OCI-LY1 (cell line): Measurements from ENCODE around the gene SH3RF3.

Experiments
- H2AFZ ChIP-seq: fragments of 200-600 bp; sonication (generic), shearing (Covaris generic); 2 replicates; pipeline ENCODE4 v1.6.0; 2014; ENCODE audit warnings: antibody characterized with exemption, mild to moderate bottlenecking, low read length
- H3F3A ChIP-seq: fragments of 200-600 bp; sonication (generic), shearing (Covaris generic); 2 replicates; pipeline ENCODE4 v1.6.0; 2014; ENCODE audit warnings: mild to moderate bottlenecking, antibody characterized with exemption, low read length, moderate library complexity; ENCODE audit not compliant: insufficient read depth
- H3K27ac ChIP-seq: fragments of 200-600 bp; sonication (generic); 2 replicates; pipeline ENCODE4 v1.5.1; 2014; ENCODE audit warnings: low read length, mixed run types, mild to moderate bottlenecking, low read depth; ENCODE audit not compliant: poor library complexity, severe bottlenecking
- H3K27me3 ChIP-seq: fragments of 200-600 bp; sonication (generic); 2 replicates; pipeline ENCODE4 v1.6.0; 2014; ENCODE audit warnings: antibody characterized with exemption, mild to moderate bottlenecking, low read length, moderate library complexity; ENCODE audit not compliant: insufficient read depth
- H3K36me3 ChIP-seq: fragments of 200-600 bp; sonication (generic); 2 replicates; pipeline ENCODE4 v1.6.1; 2014; ENCODE audit warnings: mild to moderate bottlenecking, antibody characterized with exemption, low read length, moderate library complexity, mixed read lengths; ENCODE audit not compliant: insufficient read depth
- H3K4me1 ChIP-seq: fragments of 200-600 bp; sonication (generic); 2 replicates; pipeline ENCODE4 v1.5.1; 2014; ENCODE audit warnings: mild to moderate bottlenecking, low read length, moderate library complexity; ENCODE audit not compliant: insufficient read depth, severe bottlenecking
- H3K4me2 ChIP-seq: fragments of 200-600 bp; sonication (generic), shearing (Covaris generic); 2 replicates; pipeline ENCODE4 v1.6.1; 2014; ENCODE audit warnings: low read length
- H3K4me3 ChIP-seq: fragments of 200-600 bp; sonication (generic); 2 replicates; pipeline ENCODE4 v1.5.1; 2014; ENCODE audit warnings: low read length, low read depth, mild to moderate bottlenecking, mixed read lengths; ENCODE audit not compliant: poor library complexity, severe bottlenecking
- H3K79me2 ChIP-seq: fragments of 200-600 bp; shearing (Covaris generic); 2 replicates; pipeline ENCODE4 v1.6.1; 2016; ENCODE audit warnings: mixed run types, low read length, mixed read lengths; ENCODE audit not compliant: insufficient read depth
- H3K9ac ChIP-seq: fragments of 200-600 bp; sonication (generic), shearing (Covaris generic); 2 replicates; pipeline ENCODE4 v1.6.1; 2014; ENCODE audit warnings: mild to moderate bottlenecking, low read length, mixed read lengths
- H3K9me2 ChIP-seq: fragments of 200-600 bp; sonication (generic), shearing (Covaris generic); 2 replicates; pipeline ENCODE4 v1.6.1; 2014; ENCODE audit warnings: low read depth, mild to moderate bottlenecking, low read length, mixed read lengths
- H3K9me3 ChIP-seq: fragments of 200-600 bp; shearing (Covaris generic); 2 replicates; pipeline ENCODE4 v1.6.1; 2014; ENCODE audit warnings: low read length, mixed read lengths
- H4K20me1 ChIP-seq: fragments of 200-600 bp; sonication (generic), shearing (Covaris generic); 2 replicates; pipeline ENCODE4 v1.6.0; 2016; ENCODE audit warnings: mild to moderate bottlenecking, low read length; ENCODE audit not compliant: insufficient read depth
- EZH2 ChIP-seq: fragments of 200-600 bp; sonication (generic), shearing (Covaris generic); IDR thresholded peaks from 2 replicates; pipeline ENCODE4 v1.8.0; 2017; ENCODE audit warnings: borderline replicate concordance, mixed run types, mild to moderate bottlenecking, antibody characterized with exemption, low read length, moderate library complexity, mixed read lengths
- TF ChIP-seq, protein P1 (sequence below): fragments of 200-600 bp; sonication (generic), shearing (Covaris generic); IDR thresholded peaks from 2 replicates; pipeline ENCODE4 v1.5.1; 2017; ENCODE audit warnings: mild to moderate bottlenecking, antibody characterized with exemption, low read length, moderate library complexity, mixed read lengths

Gene SH3RF3

DNA sequence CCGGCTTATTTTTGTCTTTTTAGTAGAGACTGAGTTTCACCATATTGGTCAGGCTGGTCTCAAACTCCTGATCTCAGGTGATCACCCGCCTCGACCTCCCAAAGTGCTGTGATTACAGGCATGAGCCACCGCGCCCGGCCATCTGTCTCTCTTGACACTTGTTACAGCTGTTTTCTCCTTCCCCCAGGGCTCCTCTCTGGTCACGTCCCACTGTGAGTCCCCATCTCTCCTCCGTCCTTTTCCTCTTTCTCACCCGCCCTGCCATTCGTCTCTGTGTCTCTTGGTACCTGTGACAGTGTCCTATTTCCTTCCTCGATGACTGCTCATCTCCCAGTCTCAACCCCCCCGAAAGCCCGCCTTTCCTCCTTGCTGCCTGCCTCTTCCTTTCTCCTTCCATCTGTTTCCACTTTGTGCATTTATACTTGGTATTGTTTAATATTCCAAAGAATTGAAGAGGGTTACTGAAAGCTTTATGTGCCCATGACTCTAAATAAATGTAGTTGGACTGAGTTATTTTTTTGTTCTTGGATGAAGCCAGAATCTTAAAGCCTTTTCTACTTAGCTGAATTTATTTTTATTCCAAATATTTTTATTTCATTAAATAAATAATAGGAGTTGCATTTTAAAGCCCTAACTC, 241.5 kb downstream of the SH3RF3 start:
- TF ChIP-seq EZH2 = no peak
- TF ChIP-seq, protein P1, sequence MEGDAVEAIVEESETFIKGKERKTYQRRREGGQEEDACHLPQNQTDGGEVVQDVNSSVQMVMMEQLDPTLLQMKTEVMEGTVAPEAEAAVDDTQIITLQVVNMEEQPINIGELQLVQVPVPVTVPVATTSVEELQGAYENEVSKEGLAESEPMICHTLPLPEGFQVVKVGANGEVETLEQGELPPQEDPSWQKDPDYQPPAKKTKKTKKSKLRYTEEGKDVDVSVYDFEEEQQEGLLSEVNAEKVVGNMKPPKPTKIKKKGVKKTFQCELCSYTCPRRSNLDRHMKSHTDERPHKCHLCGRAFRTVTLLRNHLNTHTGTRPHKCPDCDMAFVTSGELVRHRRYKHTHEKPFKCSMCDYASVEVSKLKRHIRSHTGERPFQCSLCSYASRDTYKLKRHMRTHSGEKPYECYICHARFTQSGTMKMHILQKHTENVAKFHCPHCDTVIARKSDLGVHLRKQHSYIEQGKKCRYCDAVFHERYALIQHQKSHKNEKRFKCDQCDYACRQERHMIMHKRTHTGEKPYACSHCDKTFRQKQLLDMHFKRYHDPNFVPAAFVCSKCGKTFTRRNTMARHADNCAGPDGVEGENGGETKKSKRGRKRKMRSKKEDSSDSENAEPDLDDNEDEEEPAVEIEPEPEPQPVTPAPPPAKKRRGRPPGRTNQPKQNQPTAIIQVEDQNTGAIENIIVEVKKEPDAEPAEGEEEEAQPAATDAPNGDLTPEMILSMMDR = no peak
- no peaks in the 10 kb centered on the region for H3F3A ChIP-seq

GRCh38 chr2:109371481-109372170, 242.6 kb downstream of the SH3RF3 start:
- Histone ChIP-seq H3K9me2 (no peaks in the 10 kb centered on the region), H3K9ac (no peak overlapping the region), H2AFZ (no peak overlapping the region), H3K9me3 (no peaks in the 10 kb centered on the region), H4K20me1 (no peaks in the 10 kb centered on the region), H3K27ac (no peak overlapping the region), H3F3A (no peaks in the 10 kb centered on the region), H3K36me3 (no peaks in the 10 kb centered on the region), H3K4me1 (no peaks in the 10 kb centered on the region), H3K4me3 (no peak overlapping the region), H3K27me3 (no peaks in the 10 kb centered on the region; the same call in 1 of the 2 replicates), H3K79me2 (no peaks in the 10 kb centered on the region), H3K4me2 (no peak overlapping the region)
- TF ChIP-seq, protein P1 = no peak
- TF ChIP-seq EZH2 = no peak

More for the DNA sequence above, 241.5 kb downstream of the SH3RF3 start:
- Histone ChIP-seq H3K9me3 (no peaks in the 10 kb centered on the region), H3K4me1 (no peaks in the 10 kb centered on the region), H2AFZ (no peak overlapping the region), H3K9me2 (no peaks in the 10 kb centered on the region), H3K9ac (no peak overlapping the region), H3K4me2 (no peak overlapping the region), H3K36me3 (no peaks in the 10 kb centered on the region), H3K4me3 (no peak overlapping the region), H3K27me3 (no peaks in the 10 kb centered on the region; the same call in 1 of the 2 replicates), H3K79me2 (no peaks in the 10 kb centered on the region), H4K20me1 (no peaks in the 10 kb centered on the region), H3K27ac (no peak overlapping the region)

DNA sequence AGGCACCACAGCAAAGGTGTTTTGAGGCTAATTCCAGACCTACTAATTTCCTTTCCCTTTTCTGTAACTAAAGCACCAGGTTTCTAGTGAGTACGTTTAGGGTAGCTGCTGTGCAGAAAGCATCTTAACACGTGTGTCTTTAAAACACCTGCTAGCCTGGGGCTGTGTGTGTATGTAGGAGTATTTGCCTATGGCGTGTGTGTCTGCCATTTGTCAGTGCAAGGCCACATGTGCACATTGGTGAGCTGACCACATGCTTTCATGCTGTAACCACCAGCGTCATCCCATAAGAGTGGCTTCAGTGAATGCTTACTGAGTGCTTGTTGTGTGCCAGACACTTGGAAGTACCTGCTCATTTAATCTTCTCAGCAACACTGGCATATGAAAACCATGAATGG, 243.2 kb downstream of the SH3RF3 start:
- no peaks in the 10 kb centered on the region; the same call in 1 of the 2 replicates for H3K27me3 ChIP-seq
- H3K4me2 ChIP-seq = no peak overlapping the region
- no peak overlapping the region for H3K4me3 ChIP-seq
- H3K79me2 ChIP-seq = no peaks in the 10 kb centered on the region
- H3F3A ChIP-seq = no peaks in the 10 kb centered on the region
- no peak overlapping the region for H2AFZ ChIP-seq
- H3K4me1 ChIP-seq = no peaks in the 10 kb centered on the region
- no peak for TF ChIP-seq EZH2
- TF ChIP-seq, protein P1 = no peak
- no peaks in the 10 kb centered on the region for H3K9me2 ChIP-seq
- H4K20me1 ChIP-seq = no peaks in the 10 kb centered on the region
- H3K27ac ChIP-seq = no peak overlapping the region
- no peak overlapping the region for H3K9ac ChIP-seq
- H3K36me3 ChIP-seq = no peaks in the 10 kb centered on the region
- H3K9me3 ChIP-seq = no peaks in the 10 kb centered on the region
